ENCODE measurements around the gene LARP1B.
A peak's percentile ranks its signal among the peaks of the same experiment; 100 is the strongest.

LARP1B gene

GRCh38 chr4:128168701-128169100 is 107.6 kb downstream of the LARP1B start:
- TF ChIP-seq CTCF (IDR thresholded peaks at IDR 0.05), result no peak
- Mint-ChIP-seq H3K4me1 (no peaks in the 10 kb centered on the region), H3K36me3 (ENCODE audit: low read depth) (no peaks in the 10 kb centered on the region), H3K27ac (no peak overlapping the region), H3K4me3 (no peak overlapping the region), H3K9me3 (no peaks in the 10 kb centered on the region), H3K27me3 (ENCODE audit: low read depth, poor library complexity) (no peaks in the 10 kb centered on the region)
- no peak for DNase-seq

- TF ChIP-seq CTCF (IDR thresholded peaks at IDR 0.05), result no peak
- no peaks in the 10 kb centered on the region for H3K36me3 Mint-ChIP-seq (ENCODE audit: low read depth)
- DNase-seq, result no peak
- H3K4me1 Mint-ChIP-seq, result no peaks in the 10 kb centered on the region
- no peak overlapping the region for H3K27ac Mint-ChIP-seq
- no peaks in the 10 kb centered on the region for H3K9me3 Mint-ChIP-seq
- no peak overlapping the region for H3K4me3 Mint-ChIP-seq
- no peaks in the 10 kb centered on the region for H3K27me3 Mint-ChIP-seq (ENCODE audit: low read depth, poor library complexity)
Measured at GRCh38 chr4:128169245-128169644, 108.1 kb downstream of the LARP1B start.

GRCh38 chr4:128176643-128177042 is 115.5 kb downstream of the LARP1B start:
- Mint-ChIP-seq H3K4me1 (no peaks in the 10 kb centered on the region), H3K36me3 (ENCODE audit: low read depth) (peaks cover 9% of the 10 kb centered on the region), H3K9me3 (no peaks in the 10 kb centered on the region), H3K27ac (no peak overlapping the region), H3K27me3 (ENCODE audit: low read depth, poor library complexity) (peaks cover 5% of the 10 kb centered on the region), H3K4me3 (no peak overlapping the region)
- no peak for TF ChIP-seq CTCF (IDR thresholded peaks at IDR 0.05)
- no peak for DNase-seq

GRCh38 chr4:128177498-128177897 is 116.4 kb downstream of the LARP1B start:
- Mint-ChIP-seq H3K36me3 (ENCODE audit: low read depth) (peaks cover 14% of the 10 kb centered on the region), H3K4me1 (no peaks in the 10 kb centered on the region), H3K4me3 (no peak overlapping the region), H3K9me3 (no peaks in the 10 kb centered on the region), H3K27me3 (ENCODE audit: low read depth, poor library complexity) (peaks cover 5% of the 10 kb centered on the region), H3K27ac (no peak overlapping the region)
- DNase-seq, result no peak
- TF ChIP-seq CTCF (IDR thresholded peaks at IDR 0.05), result no peak

GRCh38 chr4:128186623-128187022 is 125.5 kb downstream of the LARP1B start:
- Mint-ChIP-seq H3K4me1 (peaks cover 5% of the 10 kb centered on the region), H3K27me3 (ENCODE audit: low read depth, poor library complexity) (no peaks in the 10 kb centered on the region), H3K36me3 (ENCODE audit: low read depth) (peaks cover 91% of the 10 kb centered on the region), H3K9me3 (peaks cover 54% of the 10 kb centered on the region), H3K27ac (no peak overlapping the region), H3K4me3 (no peak overlapping the region)
- no peak for DNase-seq
- TF ChIP-seq CTCF (IDR thresholded peaks at IDR 0.05), result no peak

GRCh38 chr4:128191115-128191781 is 130.1 kb downstream of the LARP1B start:
- DNase-seq, result peak; percentile 65
- TF ChIP-seq CTCF (IDR thresholded peaks at IDR 0.05), result peak; percentile 87
- no peaks in the 10 kb centered on the region for H3K27me3 Mint-ChIP-seq (ENCODE audit: low read depth, poor library complexity)
- peaks cover 29% of the 10 kb centered on the region for H3K9me3 Mint-ChIP-seq
- no peak overlapping the region for H3K4me3 Mint-ChIP-seq
- peaks cover 5% of the 10 kb centered on the region for H3K4me1 Mint-ChIP-seq
- H3K27ac Mint-ChIP-seq, result peak overlapping the region; percentile 6
- peaks cover 63% of the 10 kb centered on the region for H3K36me3 Mint-ChIP-seq (ENCODE audit: low read depth)

All from nephron progenitor cell (in vitro differentiated cells).